Left cardiac atrium (tissue), 4 donors: ENCODE results near the gene METTL6. TPM values are rescaled to one million over a fixed set of nuclear protein-coding genes. Genes with fewer than 3 reads are reported as not detected.
A peak's percentile ranks its signal among the peaks of the same experiment; 100 is the strongest.
"Not testable (repeated sequence)": the region's sequence is repeated elsewhere in the genome, so short reads cannot be mapped to it uniquely, and the experiment has no call there.

Experiments used
- ATAC-seq, 2 donors: fragments of 200-7000 bp; cut with Tn5 transposase; one replicate each; pipeline ENCODE4 v1.9.1; 2020; ENCODE audit warnings: mild to moderate bottlenecking in 2 of 2, moderate library complexity in 2 of 2
- DNase-seq: peaks from one replicate; pipeline ENCODE4 v3.0.0-alpha.2; 2020
- intact Hi-C, 2 donors: fragments of 100-400 bp; cut with DNase I; formaldehyde crosslinking; loops; one replicate each; pipeline versions ENCODE4 v1.14.1 to v1.15.1; 2022 to 2023
- total RNA-seq, 2 donors: library from RNA; stranded (reverse); fragmentation: NEBNext Ultra II Directional; extraction: Animal tissue kit (Norgen Biotek cat#: 25700); gene quantifications; one replicate each; pipeline ENCODE4 v1.2.1, GENCODE V29; 2021
- donor health status: DM: no; HTN: yes; CAD: no.
- donor health status: DM: no; HTN: yes; CAD: no; lungs with severe emphysema.
- donor health status: DM: yes; HTN: yes; CAD: no.
- donor health status: Dilated cardiomyopathy.

The METTL6 gene
- total RNA-seq, 2 donors from 2014 or later: 10.3 to 10.8 TPM

DNA sequence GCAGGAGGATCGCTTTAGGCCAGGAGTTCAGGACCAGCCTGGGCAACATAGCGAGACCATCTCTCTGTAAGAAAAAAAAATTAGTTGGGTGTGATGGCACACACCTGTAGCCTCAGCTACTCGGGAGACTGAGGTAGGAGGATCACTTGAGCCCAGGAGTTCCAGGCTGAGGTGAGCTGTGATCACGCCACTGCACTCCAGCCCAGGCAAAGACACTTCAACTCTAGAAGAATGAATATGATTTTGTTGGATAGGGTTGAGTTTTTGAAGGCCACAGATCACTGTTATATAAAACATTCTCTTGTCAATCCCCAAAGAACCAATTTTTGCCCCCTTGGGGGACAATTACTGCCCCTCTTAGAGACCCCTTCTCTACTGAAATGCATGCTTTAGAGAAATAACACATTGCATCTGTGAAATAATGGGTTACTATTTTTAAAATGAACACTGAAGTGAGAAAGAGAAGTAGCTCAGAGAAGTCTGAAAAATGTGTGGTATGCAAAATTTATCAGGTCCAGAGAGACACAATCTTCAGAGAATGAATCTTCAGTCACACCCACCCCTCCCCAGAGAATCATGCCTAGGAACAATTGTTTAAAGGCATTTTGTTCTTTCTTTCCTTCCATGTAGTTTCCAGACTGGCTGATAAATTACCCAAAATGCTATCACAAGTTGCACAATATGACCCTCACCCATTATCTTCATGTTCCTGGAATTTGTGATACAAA lies 42.7 kb downstream of the METTL6 start:
- no peak for ATAC-seq
- intact Hi-C loops: no loop called here
- DNase-seq: no peak

GRCh38 chr3:15382405-15382923 lies 44.9 kb downstream of the METTL6 start:
- no peak for DNase-seq
- ATAC-seq: no peak
- intact Hi-C loops: no loop called here

DNA sequence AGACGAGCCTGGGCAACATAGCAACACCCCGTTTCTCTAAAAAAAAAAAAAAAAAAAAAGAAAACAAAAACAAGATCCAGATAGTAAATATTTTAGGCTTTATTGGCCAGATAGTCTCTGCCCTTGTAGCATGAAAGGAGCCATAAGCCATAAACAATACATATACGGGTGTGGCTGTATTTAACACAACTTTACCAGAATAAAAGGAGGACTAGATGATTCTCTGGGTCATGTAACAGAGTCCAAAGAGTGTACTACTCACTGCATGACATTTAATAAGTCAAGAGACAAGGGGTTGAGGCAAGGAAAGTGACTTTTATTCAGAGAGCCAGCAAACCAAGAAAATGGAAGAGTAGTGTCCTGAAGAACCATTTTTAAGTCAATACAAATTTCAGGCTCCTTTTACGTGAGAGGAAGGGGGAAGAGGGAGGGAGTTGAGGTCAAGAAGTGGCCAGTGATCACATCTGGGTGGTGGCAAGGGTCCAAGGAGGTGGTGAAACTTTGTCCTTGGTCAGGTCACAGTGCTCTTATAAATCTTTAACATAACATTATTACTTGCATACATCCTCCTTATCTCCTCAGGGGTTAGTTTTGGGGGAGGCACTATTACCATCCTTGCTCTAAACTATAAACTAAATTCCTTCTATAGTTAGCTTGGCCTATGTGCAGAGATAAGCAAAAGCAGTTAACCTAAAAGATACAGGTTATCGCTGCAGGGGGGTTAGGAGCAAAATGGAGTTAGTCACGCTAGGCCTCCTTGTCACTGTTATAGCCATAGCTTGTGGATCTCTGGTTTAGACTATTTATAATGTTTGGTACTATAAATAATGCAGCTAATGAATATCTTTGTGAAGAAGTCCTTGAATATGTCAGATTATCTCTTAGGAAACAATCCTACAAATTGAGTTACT lies 46.1 kb downstream of the METTL6 start:
- no peak for DNase-seq
- no peak for ATAC-seq
- intact Hi-C loops: no loop called here

DNA sequence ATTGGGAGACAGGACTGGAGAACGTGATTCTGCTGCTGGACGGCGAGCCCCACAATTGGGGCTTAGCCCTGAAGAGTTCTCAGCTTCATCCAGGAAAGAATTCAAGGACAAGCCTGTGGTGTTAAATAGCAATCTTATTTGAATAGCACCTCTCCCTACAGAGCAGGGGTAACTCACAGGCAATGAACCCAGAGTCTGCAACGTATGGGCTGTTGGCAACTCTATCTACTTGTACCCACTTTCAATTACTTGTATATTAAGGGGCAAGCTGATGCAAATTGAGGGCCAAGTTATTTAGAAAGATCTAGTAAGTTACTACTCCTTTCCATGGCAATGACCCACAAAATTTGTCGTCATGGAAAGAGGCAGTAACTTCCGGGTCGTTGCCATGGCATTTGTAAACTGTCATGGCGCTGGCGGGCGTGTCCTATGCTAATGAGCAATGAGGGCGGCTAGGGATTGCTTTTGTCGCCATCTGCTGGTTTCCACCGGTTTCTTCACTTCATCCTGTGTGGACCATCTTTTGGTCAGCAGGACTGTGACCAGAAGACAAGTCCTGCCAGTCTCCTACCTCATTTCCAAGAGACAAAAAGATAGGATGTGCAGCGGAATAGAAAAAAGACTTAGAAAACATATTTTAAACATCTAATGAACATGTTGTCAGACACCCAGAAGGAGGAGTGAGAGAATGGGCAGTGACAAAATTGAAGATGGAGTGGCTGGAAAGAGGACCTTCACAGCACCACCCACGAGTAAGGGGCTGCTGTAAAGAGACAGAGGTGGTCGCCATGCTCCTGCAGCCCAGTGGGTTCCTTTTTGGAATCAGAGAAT lies 49.2 kb downstream of the METTL6 start:
- ATAC-seq: peak; percentile 97 to 98
- peak; percentile 95 for DNase-seq
- intact Hi-C loops: loop anchor here (1.0 to 10.0 kb wide), 3 partner anchors 110 to 263 kb away; no protein-coding TSS in a partner anchor

- DNase-seq (no peak), ATAC-seq (no peak)
- intact Hi-C loops: loop anchor here (5.0 to 10.0 kb wide), 2 partner anchors 108 to 261 kb away; no protein-coding TSS in a partner anchor
Observed at GRCh38 chr3:15375461-15376000, 51.8 kb downstream of the METTL6 start.

DNA sequence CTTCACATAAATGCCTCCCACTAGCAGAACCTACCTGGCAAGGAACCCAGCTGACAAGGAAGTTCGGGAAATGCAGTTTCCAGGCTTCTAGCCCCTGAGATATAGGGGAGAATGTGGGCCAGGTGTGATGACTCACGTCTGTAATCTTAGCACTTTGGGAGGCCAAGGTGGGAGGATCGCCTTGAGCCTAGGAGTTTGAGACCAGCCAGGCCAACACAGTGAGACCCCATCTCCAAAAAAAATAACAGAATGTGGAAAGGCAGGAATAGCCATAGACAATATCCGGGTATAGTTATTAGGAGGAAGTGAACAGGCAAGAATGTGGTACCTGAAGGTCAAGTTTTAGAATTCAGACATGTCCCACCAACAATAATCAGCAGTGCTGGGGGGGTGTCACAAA lies 54.4 kb downstream of the METTL6 start:
- intact Hi-C loops: loop anchor here in 1 of 2 donors (10.0 kb wide), 1 partner anchor 258 kb away; no protein-coding TSS in a partner anchor
- DNase-seq: no peak
- ATAC-seq: no peak

- DNase-seq: no peak
- intact Hi-C loops: no loop called here
Observed at GRCh38 chr3:15368561-15369135, 58.7 kb downstream of the METTL6 start.

GRCh38 chr3:15367059-15367458 lies 60.3 kb downstream of the METTL6 start:
- intact Hi-C loops: no loop called here
- ATAC-seq (no peak), DNase-seq (no peak)

More at GRCh38 chr3:15368561-15369135, 58.7 kb downstream of the METTL6 start:
- peak in 1 of 2 donors; percentile 59 for ATAC-seq

- ATAC-seq, DNase-seq, intact Hi-C loops: not testable (repeated sequence)
Observed at GRCh38 chr3:15364078-15364477, 63.3 kb downstream of the METTL6 start.

GRCh38 chr3:15361494-15362214 lies 65.7 kb downstream of the METTL6 start:
- DNase-seq (no peak), ATAC-seq (peak in 1 of 2 donors; percentile 48)
- intact Hi-C loops: no loop called here

DNA sequence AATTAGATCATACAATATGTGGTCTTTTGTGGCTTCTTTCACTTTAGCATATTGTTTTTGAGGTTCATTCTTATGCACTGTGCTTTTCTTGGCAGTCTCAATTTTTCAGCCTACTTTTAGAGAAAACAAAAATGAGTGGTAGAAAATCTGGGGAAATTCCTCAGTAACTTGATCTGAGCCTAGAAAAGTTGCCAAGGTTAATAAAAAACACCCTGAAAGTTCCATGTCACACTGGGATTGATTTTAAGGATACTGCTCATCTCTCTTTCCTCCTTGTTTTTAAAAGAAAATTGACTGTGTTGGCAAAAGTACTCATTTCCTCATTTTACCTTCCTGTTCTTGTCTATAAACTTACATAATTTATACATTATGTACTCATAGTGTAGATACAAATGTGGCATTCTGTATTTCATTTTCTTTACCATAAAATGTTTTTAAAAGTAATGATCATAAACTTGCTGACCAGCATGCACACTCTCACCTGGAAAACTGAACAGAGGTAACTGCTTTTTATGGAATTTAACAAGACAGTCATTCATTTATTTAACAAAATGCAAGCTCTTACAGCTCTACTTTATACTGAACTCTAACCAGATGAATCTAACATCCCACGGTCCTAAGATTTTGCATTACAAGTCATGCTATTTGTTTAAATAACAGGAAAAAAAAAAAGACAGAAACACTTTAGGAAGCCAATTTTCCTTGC lies 66.4 kb downstream of the METTL6 start:
- ATAC-seq: peak in 1 of 2 donors; percentile 31
- DNase-seq: no peak
- intact Hi-C loops: no loop called here

Other genes starting within 250 kb of the METTL6 start
- gene CAPN7, start 221.3 kb downstream of the METTL6 start, total RNA-seq: 10 to 100 TPM; 28.4 to 28.9 TPM
- 10 to 100 TPM; 21.7 to 24.8 TPM for gene SH3BP5, start 95.0 kb downstream of the METTL6 start, total RNA-seq
- gene EAF1, start 54 bp upstream of the METTL6 start, total RNA-seq: 10 to 100 TPM in 1 of 2 donors, 1 to 10 TPM in 1; 8.2 to 12.0 TPM
- 10 to 100 TPM in 1 of 2 donors, 1 to 10 TPM in 1; 6.4 to 23.8 TPM for gene COLQ, start 94.2 kb upstream of the METTL6 start, total RNA-seq
- 10 to 100 TPM; 11.0 to 13.2 TPM for gene HACL1, start 174.0 kb upstream of the METTL6 start, total RNA-seq
- 10 to 100 TPM; 11.4 to 16.0 TPM for gene BTD, start 174.2 kb upstream of the METTL6 start, total RNA-seq